Cardiac fibroblast (primary cell): ENCODE data around the gene SULF2.
"Not testable (repeated sequence)": the region's sequence is repeated elsewhere in the genome, so short reads cannot be mapped to it uniquely, and the experiment has no call there.

Experiments
- DNase-seq, 2 donors: peaks; one replicate each; pipeline versions ENCODE4 v3.0.0 to v3.0.0-alpha.2; 2010; ENCODE audit warnings: low read depth in 2 of 2
- H3K4me3 ChIP-seq, 2 donors: replicated peaks in 1 of 2; 1 replicate in 1 of 2; 2 replicates in 1 of 2; pipeline ENCODE4 v1.5.1; 2011; ENCODE audit warnings: low read depth in 2 of 2, low read length in 2 of 2, mild to moderate bottlenecking in 2 of 2, moderate library complexity in 1 of 2
- TF ChIP-seq, protein P1 (sequence below): IDR thresholded peaks from one replicate; pipeline ENCODE4 v1.5.1; 2011; ENCODE audit warnings: low read depth, mild to moderate bottlenecking, low read length, inconsistent platforms

Gene SULF2

GRCh38 chr20:47796971-47797370 is 11.7 kb upstream of the SULF2 start:
- TF ChIP-seq, protein P1, sequence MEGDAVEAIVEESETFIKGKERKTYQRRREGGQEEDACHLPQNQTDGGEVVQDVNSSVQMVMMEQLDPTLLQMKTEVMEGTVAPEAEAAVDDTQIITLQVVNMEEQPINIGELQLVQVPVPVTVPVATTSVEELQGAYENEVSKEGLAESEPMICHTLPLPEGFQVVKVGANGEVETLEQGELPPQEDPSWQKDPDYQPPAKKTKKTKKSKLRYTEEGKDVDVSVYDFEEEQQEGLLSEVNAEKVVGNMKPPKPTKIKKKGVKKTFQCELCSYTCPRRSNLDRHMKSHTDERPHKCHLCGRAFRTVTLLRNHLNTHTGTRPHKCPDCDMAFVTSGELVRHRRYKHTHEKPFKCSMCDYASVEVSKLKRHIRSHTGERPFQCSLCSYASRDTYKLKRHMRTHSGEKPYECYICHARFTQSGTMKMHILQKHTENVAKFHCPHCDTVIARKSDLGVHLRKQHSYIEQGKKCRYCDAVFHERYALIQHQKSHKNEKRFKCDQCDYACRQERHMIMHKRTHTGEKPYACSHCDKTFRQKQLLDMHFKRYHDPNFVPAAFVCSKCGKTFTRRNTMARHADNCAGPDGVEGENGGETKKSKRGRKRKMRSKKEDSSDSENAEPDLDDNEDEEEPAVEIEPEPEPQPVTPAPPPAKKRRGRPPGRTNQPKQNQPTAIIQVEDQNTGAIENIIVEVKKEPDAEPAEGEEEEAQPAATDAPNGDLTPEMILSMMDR: no peak
- no peak for DNase-seq
- no peak overlapping the region for H3K4me3 ChIP-seq

DNA sequence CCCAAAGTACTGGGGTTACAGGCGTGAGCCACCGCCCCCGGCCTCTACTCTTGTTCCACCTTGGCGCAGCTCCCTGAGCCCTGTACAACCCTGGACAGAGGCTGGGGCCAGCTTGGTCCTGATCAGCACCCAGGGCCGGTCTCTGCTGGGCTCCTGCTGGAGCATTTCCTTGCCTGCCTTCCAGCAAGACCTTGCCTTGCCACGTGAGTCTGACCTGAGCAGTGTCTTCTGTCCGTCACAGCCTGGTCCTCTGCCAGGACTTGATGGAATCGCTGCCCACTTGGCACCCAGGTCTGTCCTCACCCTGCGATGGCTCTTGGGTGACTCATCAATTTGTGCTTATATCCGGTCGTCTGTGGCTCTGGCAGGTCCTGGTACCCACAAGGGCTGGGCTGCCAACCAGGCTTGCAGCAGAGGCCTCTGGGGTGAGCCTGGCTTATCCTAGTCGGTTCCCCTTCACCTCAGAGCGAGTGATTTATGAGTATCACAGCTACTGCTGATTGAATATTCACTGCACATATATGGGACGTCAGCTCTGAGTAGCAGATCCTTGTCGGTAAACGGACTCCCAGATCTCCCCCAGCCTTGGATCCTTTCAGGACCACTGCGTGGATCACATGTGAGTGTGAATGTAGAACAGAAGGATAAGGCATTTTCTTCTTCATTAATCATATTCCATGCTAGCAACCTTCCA is 10.1 kb upstream of the SULF2 start:
- no peak overlapping the region for H3K4me3 ChIP-seq
- peak in 1 of 2 donors; percentile 76 for DNase-seq
- TF ChIP-seq, protein P1: no peak

DNA sequence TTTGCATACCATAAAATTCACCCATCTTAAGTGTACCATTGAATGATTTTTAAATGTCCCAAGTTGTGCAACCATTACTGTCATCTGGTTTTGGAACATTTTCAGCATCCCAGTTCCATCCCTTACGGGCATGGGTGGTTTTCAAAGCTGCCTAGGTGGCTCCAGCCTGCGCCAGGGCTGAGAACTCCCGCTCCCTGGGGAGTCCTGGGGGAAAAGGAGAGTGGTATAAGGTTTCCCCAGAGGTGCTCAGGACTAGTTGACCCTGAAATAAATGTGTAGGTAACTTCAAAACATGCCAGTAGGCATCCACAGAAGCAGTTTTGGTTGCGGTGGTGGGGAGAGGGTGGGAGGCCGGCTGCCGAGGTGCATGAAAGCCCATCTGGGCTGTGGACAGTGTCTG is 9.0 kb upstream of the SULF2 start:
- DNase-seq, H3K4me3 ChIP-seq: not testable (repeated sequence)

GRCh38 chr20:47792021-47792618 is 6.8 kb upstream of the SULF2 start:
- H3K4me3 ChIP-seq: no peak overlapping the region
- TF ChIP-seq, protein P1: no peak
- peak; percentile 96 to 99 for DNase-seq

DNA sequence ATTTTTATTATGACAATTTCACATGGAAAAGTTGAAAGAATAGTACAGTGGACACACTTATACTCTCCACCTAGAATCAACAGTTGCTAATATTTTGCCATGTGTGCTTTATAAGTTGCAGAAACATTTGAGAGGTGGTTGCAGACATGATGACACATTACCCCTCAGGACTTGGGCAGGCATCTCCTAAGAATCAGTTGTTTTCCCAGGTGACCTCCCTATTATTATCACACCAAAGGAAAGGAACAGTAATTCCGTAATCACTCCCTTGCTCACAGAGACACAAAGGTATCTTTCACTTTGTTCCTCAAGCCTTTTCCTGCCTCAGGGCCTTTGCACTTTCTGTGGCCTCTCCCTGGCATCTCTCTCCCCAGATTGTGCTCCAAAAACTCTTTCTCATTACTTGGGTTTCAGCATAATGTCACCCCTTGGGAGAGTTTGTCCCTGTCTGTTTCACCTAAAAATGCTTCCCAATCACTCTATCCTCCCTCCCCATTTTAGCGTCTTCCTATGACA is 5.9 kb upstream of the SULF2 start:
- DNase-seq: no peak
- TF ChIP-seq, protein P1: no peak
- no peak overlapping the region for H3K4me3 ChIP-seq

- DNase-seq: no peak
- no peak overlapping the region for H3K4me3 ChIP-seq
- TF ChIP-seq, protein P1: no peak
Measured at GRCh38 chr20:47790580-47790965, 5.3 kb upstream of the SULF2 start.

GRCh38 chr20:47789764-47790579 is 4.7 kb upstream of the SULF2 start:
- DNase-seq: peak; percentile 42 to 93
- TF ChIP-seq, protein P1: no peak
- H3K4me3 ChIP-seq: no peak overlapping the region
